Measurements from ENCODE around the gene LSAMP.

GRCh38 chr3:116265320-116265695 lies 180.0 kb downstream of the LSAMP start:
- TF ChIP-seq POLR2AphosphoS5 (IDR thresholded peaks at IDR 0.05) (no peak), POLR2A (IDR thresholded peaks at IDR 0.05) (no peak), CTCF (IDR thresholded peaks at IDR 0.05) (no peak), EP300 (IDR thresholded peaks at IDR 0.05) (no peak)
